ENCODE measurements around the gene MCM8.

The MCM8 gene

GRCh38 chr20:5971203-5971602 lies 20.8 kb downstream of the MCM8 start:
- Histone ChIP-seq H3K4me3 (ENCODE audit: low read depth, low read length) (no peak overlapping the region), H3K27ac (no peak overlapping the region), H3K27me3 (ENCODE audit: insufficient read depth, low read depth, severe bottlenecking) (no peaks in the 10 kb centered on the region), H3K9me3 (ENCODE audit: severe bottlenecking) (no peaks in the 10 kb centered on the region), H3K36me3 (peaks cover 71% of the 10 kb centered on the region)
- TF ChIP-seq CTCF (IDR thresholded peaks at IDR 0.05; ENCODE audit: low read depth, low read length) = no peak
- no peak for DNase-seq

GRCh38 chr20:5973172-5973571 lies 22.7 kb downstream of the MCM8 start:
- H3K27me3 ChIP-seq (ENCODE audit: insufficient read depth, low read depth, severe bottlenecking) = no peaks in the 10 kb centered on the region
- H3K4me3 ChIP-seq (ENCODE audit: low read depth, low read length) = no peak overlapping the region
- peaks cover 68% of the 10 kb centered on the region for H3K36me3 ChIP-seq
- no peak overlapping the region for H3K27ac ChIP-seq
- no peaks in the 10 kb centered on the region for H3K9me3 ChIP-seq (ENCODE audit: severe bottlenecking)
- no peak for DNase-seq
- no peak for TF ChIP-seq CTCF (IDR thresholded peaks at IDR 0.05; ENCODE audit: low read depth, low read length)

GRCh38 chr20:5973971-5974370 lies 23.5 kb downstream of the MCM8 start:
- Histone ChIP-seq H3K36me3 (peaks cover 68% of the 10 kb centered on the region), H3K27ac (no peak overlapping the region)
- no peak for DNase-seq

GRCh38 chr20:5974531-5974930 lies 24.1 kb downstream of the MCM8 start:
- H3K27me3 ChIP-seq (ENCODE audit: insufficient read depth, low read depth, severe bottlenecking) = no peaks in the 10 kb centered on the region
- no peak for DNase-seq
- no peak overlapping the region for H3K4me3 ChIP-seq (ENCODE audit: low read depth, low read length)
- peaks cover 71% of the 10 kb centered on the region for H3K36me3 ChIP-seq
- TF ChIP-seq CTCF (IDR thresholded peaks at IDR 0.05; ENCODE audit: low read depth, low read length) = no peak
- H3K27ac ChIP-seq = no peak overlapping the region
- no peaks in the 10 kb centered on the region for H3K9me3 ChIP-seq (ENCODE audit: severe bottlenecking)

More at GRCh38 chr20:5973971-5974370, 23.5 kb downstream of the MCM8 start:
- Histone ChIP-seq H3K27me3 (ENCODE audit: insufficient read depth, low read depth, severe bottlenecking) (no peaks in the 10 kb centered on the region), H3K9me3 (ENCODE audit: severe bottlenecking) (no peaks in the 10 kb centered on the region), H3K4me3 (ENCODE audit: low read depth, low read length) (no peak overlapping the region)
- TF ChIP-seq CTCF (IDR thresholded peaks at IDR 0.05; ENCODE audit: low read depth, low read length) = no peak

- Histone ChIP-seq H3K36me3 (peaks cover 67% of the 10 kb centered on the region), H3K27me3 (ENCODE audit: insufficient read depth, low read depth, severe bottlenecking) (no peaks in the 10 kb centered on the region)
Measured at GRCh38 chr20:5975778-5976177, 25.3 kb downstream of the MCM8 start.

More at GRCh38 chr20:5975778-5976177, 25.3 kb downstream of the MCM8 start:
- TF ChIP-seq CTCF (IDR thresholded peaks at IDR 0.05; ENCODE audit: low read depth, low read length) = no peak
- H3K27ac ChIP-seq = no peak overlapping the region
- DNase-seq = no peak
- H3K9me3 ChIP-seq (ENCODE audit: severe bottlenecking) = no peaks in the 10 kb centered on the region
- no peak overlapping the region for H3K4me3 ChIP-seq (ENCODE audit: low read depth, low read length)

All from WERI-Rb-1 (cell line).